GM10266 (cell line): Measurements from ENCODE around the gene APLP2.

ENCODE experiments used
- DNase-seq: peaks from one replicate; pipeline ENCODE4 v3.0.0; 2012; ENCODE audit errors: extremely low spot score
- TF ChIP-seq, protein P1 (sequence below): IDR thresholded peaks from 2 replicates; pipeline ENCODE4 v1.5.1; 2012; ENCODE audit warnings: mild to moderate bottlenecking, low read depth; ENCODE audit not compliant: control insufficient read depth, insufficient read depth; ENCODE audit errors: missing control alignments

APLP2 gene

DNA sequence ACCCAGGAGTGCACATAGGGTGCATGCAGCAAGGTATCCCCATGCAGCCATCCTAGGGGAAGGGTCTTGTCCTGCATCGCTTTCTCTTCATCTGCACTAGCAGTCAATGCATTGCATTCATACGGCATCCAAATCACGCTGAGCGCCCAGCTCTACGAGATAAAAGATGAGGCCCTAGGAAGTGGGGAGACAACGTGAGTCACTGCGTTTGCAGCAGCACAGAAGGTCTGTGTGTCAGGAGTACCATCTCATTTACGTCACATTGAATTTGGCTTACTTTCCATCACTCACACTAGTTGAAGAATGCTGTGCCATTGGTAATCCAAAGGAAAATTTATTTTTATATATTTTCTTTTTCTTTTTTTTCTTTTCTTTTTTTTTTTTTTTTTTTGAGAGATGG lies 87.4 kb downstream of the APLP2 start:
- TF ChIP-seq, protein P1, sequence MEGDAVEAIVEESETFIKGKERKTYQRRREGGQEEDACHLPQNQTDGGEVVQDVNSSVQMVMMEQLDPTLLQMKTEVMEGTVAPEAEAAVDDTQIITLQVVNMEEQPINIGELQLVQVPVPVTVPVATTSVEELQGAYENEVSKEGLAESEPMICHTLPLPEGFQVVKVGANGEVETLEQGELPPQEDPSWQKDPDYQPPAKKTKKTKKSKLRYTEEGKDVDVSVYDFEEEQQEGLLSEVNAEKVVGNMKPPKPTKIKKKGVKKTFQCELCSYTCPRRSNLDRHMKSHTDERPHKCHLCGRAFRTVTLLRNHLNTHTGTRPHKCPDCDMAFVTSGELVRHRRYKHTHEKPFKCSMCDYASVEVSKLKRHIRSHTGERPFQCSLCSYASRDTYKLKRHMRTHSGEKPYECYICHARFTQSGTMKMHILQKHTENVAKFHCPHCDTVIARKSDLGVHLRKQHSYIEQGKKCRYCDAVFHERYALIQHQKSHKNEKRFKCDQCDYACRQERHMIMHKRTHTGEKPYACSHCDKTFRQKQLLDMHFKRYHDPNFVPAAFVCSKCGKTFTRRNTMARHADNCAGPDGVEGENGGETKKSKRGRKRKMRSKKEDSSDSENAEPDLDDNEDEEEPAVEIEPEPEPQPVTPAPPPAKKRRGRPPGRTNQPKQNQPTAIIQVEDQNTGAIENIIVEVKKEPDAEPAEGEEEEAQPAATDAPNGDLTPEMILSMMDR = no peak
- no peak for DNase-seq

DNA sequence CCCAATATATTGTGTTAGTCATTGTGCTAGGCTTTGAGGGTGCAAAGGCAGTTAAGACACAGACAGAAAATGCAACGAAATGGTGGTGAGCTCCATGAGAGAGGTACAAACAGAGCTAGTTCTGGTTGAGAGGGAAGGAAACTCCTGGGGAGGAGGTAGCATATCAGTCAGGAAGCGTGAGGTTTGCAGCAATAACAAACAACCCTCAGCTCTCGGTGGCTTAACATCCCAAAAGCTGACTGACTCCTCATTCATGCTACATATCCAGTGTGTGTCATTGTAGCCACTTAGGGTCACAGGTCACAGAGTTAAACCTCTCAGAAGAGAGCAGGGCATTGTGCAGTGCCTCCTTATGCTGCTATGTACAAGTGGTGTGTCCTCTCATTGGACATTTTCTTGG lies 88.1 kb downstream of the APLP2 start:
- TF ChIP-seq, protein P1 = no peak
- DNase-seq = no peak

DNA sequence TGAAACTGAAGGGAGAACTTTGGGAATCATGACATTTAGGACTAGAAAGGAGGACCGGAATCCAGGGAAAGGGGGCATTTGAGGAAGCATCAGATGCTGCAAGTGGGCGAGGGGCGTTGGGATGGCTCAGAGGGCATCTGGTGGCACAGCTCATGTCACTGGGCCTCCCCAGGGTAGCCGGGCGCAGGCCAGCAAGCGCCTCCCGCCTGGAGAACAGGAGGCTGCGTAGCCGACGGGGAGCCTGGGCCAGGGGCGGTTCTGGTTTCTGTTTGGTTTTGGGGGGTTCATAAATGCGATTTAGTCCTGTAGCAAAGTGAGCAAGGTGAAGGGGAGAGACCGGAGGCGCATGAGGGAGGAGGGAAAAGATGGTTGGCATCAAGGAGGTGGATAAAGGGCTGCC lies 89.4 kb downstream of the APLP2 start:
- TF ChIP-seq, protein P1 = no peak
- DNase-seq = no peak

DNA sequence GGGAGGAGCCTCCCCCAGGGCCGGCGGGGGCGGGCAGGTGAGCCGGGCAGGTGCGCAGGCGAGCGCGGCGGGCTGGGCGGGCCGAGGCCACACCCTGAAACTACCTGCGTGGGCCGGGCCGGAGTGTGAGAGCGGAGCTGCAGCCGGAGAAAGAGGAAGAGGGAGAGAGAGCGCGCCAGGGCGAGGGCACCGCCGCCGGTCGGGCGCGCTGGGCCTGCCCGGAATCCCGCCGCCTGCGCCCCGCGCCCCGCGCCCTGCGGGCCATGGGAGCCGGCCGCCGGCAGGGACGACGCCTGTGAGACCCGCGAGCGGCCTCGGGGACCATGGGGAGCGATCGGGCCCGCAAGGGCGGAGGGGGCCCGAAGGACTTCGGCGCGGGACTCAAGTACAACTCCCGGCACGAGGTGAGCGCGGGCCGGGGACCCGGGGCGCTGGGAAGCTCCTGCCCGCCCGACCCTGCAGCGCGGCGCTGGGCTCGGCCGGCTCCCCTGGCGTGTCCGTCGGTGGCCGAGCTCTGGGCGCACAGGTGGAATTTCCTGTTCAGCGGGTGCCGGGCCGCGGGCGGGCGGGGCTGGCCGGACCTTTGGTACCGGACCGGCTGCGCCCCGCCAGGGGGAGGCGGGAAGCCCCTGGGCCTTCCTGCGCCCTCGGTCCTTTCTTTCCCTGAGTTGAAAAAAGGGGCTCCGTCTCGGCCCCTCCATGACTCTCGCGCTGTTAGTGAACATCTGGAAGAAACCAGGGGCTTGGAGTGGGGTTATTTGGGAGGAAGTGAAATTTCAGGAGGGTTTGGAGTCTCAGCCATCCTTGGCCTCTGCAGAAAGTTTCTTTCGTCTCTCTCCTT lies 90.2 kb downstream of the APLP2 start, which contains the start of gene ST14:
Gene ST14 (plus strand): TSS at position 126 of the 841 bp plus-strand sequence. CDS start 198 bp downstream, at position 324.
- TF ChIP-seq, protein P1 = no peak
- DNase-seq = no peak

DNA sequence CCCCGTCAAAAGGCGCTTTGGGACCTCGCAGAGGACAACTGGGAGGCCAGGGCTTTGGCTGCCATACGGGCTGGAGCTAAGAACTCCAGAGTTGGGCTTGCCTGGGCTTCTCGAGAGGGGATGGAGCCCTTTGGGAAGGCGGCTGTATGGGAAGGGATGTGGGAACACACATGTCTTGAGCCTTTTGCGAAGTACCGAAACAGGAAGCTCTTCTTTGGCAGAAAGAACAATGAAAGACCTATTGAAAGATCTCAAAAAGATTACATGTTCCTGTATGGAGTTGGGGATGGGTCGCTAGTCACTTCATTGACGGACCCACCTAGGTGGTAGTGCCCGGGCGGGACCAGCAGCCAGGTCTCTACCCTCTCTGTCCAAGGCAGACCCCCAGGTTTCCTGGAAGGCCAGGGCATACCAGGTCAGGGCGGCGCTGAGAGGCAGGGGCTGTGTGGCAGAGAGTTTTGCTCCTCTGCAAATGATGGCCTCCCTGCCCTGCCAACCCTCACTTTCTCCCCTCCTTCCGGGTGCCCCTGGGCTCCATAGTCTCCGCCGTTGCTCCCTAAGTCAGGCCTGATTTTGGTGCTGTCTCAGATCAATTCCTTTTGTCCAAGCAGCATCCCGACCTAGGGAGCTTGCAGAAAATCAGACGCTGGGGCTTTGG lies 90.9 kb downstream of the APLP2 start:
- DNase-seq = no peak
- TF ChIP-seq, protein P1 = no peak

DNA sequence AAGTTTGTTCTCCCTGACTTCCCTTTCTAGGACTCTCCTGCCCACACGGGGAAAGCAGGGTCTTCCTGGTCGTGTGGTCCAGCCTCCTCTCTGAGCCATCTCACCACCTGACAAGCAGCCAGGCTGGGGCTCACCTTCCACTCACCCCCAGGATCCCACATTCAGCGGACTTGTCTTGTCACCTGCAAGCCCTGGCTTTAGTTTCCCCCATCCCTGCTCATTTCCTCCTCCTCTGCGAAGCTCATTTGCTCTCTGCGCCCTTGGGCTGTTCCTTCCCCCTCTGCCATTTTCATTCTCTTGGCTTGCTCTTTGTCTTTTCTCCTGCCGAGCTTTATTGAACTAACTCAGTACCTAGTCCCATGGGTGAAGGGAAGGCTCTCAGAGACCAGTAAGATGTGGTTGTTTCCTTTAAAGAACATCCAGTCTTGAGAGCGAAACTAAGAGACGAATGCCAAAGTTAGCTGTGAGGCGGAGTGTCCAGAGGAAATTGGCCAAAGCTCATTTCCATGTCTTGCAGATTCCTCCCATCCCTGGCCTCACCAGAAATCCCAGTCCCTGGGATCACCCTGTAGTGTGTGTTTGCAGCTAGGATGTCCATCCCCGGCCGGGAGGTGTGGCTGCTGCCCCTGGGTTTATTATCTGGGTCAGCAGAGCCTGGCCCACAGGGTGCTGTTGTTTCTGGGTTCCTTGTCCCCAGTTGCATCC lies 91.9 kb downstream of the APLP2 start:
- TF ChIP-seq, protein P1 = no peak
- no peak for DNase-seq
